Stimulated activated naive CD8-positive, alpha-beta T cell treated with anti-CD3 and anti-CD28 coated beads, Interleukin-15, Interleukin-2, amounts not matched to agents 100 U/mL and 50 U/mL, for 24 hours (primary cell): ENCODE results near the gene TNIP2.
"Not testable (repeated sequence)": the region's sequence is repeated elsewhere in the genome, so short reads cannot be mapped to it uniquely, and the experiment has no call there.

Experiments
- ATAC-seq: fragments of 150-1000 bp; cut with Tn5 transposase; one replicate; pipeline ENCODE4 v1.10.0; 2021
- DNase-seq: peaks from one replicate; pipeline ENCODE4 v3.0.0; 2021

The TNIP2 gene

GRCh38 chr4:2794486-2795299 lies 38.6 kb upstream of the TNIP2 start:
- DNase-seq, result no peak

GRCh38 chr4:2793586-2794485 lies 37.7 kb upstream of the TNIP2 start:
- DNase-seq (peak; percentile 76), ATAC-seq (peak; percentile 41)

More at GRCh38 chr4:2794486-2795299, 38.6 kb upstream of the TNIP2 start:
- no peak for ATAC-seq

- peak; percentile 82 for DNase-seq
- ATAC-seq, result peak; percentile 53
These were observed 36.8 kb upstream of the TNIP2 start, which contains the start of gene SH3BP2 for GRCh38 chr4:2792711-2793585. Gene SH3BP2 (plus strand): TSS chr4:2793085. CDS start chr4:2820618, 27,533 bp downstream.

GRCh38 chr4:2792396-2792710 lies 36.2 kb upstream of the TNIP2 start:
- DNase-seq, result no peak

GRCh38 chr4:2791518-2792395 lies 35.6 kb upstream of the TNIP2 start:
- ATAC-seq, result no peak
- DNase-seq, result no peak

More at GRCh38 chr4:2792396-2792710, 36.2 kb upstream of the TNIP2 start:
- no peak for ATAC-seq

GRCh38 chr4:2790583-2791517 lies 34.7 kb upstream of the TNIP2 start:
- ATAC-seq (no peak), DNase-seq (no peak)

GRCh38 chr4:2789793-2790582 lies 33.9 kb upstream of the TNIP2 start:
- DNase-seq, result no peak
- no peak for ATAC-seq

GRCh38 chr4:2789351-2789750 lies 33.2 kb upstream of the TNIP2 start:
- no peak for DNase-seq
- no peak for ATAC-seq

GRCh38 chr4:2788532-2789103 lies 32.5 kb upstream of the TNIP2 start:
- no peak for DNase-seq
- no peak for ATAC-seq

GRCh38 chr4:2788101-2788500 lies 32.0 kb upstream of the TNIP2 start:
- ATAC-seq (no peak), DNase-seq (no peak)

GRCh38 chr4:2787230-2788100 lies 31.3 kb upstream of the TNIP2 start:
- DNase-seq (peak; percentile 69), ATAC-seq (peak; percentile 28)

GRCh38 chr4:2786794-2787229 lies 30.7 kb upstream of the TNIP2 start:
- DNase-seq, result no peak
- no peak for ATAC-seq

GRCh38 chr4:2786152-2786671 lies 30.1 kb upstream of the TNIP2 start:
- DNase-seq (peak; percentile 81), ATAC-seq (peak; percentile 80)

GRCh38 chr4:2785613-2786012 lies 29.5 kb upstream of the TNIP2 start:
- no peak for DNase-seq

GRCh38 chr4:2783790-2784189 lies 27.7 kb upstream of the TNIP2 start:
- DNase-seq (no peak), ATAC-seq (no peak)

More at GRCh38 chr4:2785613-2786012, 29.5 kb upstream of the TNIP2 start:
- ATAC-seq, result peak; percentile 37

GRCh38 chr4:2781911-2782310 lies 25.8 kb upstream of the TNIP2 start:
- no peak for ATAC-seq

GRCh38 chr4:2780643-2781042 lies 24.5 kb upstream of the TNIP2 start:
- not testable (repeated sequence) for DNase-seq, ATAC-seq

More at GRCh38 chr4:2781911-2782310, 25.8 kb upstream of the TNIP2 start:
- no peak for DNase-seq
